Mammary epithelial cell (primary cell): ENCODE measurements around the gene HSF5.

Experiments
- EZH2 ChIP-seq: IDR thresholded peaks from 2 replicates; pipeline ENCODE4 v1.6.1; 2012; ENCODE audit warnings: low read length, inconsistent platforms, borderline replicate concordance
- TF ChIP-seq, protein P1 (sequence below), 2 donors: IDR thresholded peaks in 1 of 2; conservative IDR thresholded peaks in 1 of 2; 2 replicates each; pipeline ENCODE4 v1.5.1; 2011 to 2012; ENCODE audit warnings: inconsistent platforms in 2 of 2, low read length in 2 of 2, mild to moderate bottlenecking in 2 of 2, control low read depth in 1 of 2, low read depth in 1 of 2; ENCODE audit not compliant: insufficient read depth in 1 of 2; ENCODE audit errors: extremely low read depth in 1 of 2

- TF ChIP-seq, protein P1, sequence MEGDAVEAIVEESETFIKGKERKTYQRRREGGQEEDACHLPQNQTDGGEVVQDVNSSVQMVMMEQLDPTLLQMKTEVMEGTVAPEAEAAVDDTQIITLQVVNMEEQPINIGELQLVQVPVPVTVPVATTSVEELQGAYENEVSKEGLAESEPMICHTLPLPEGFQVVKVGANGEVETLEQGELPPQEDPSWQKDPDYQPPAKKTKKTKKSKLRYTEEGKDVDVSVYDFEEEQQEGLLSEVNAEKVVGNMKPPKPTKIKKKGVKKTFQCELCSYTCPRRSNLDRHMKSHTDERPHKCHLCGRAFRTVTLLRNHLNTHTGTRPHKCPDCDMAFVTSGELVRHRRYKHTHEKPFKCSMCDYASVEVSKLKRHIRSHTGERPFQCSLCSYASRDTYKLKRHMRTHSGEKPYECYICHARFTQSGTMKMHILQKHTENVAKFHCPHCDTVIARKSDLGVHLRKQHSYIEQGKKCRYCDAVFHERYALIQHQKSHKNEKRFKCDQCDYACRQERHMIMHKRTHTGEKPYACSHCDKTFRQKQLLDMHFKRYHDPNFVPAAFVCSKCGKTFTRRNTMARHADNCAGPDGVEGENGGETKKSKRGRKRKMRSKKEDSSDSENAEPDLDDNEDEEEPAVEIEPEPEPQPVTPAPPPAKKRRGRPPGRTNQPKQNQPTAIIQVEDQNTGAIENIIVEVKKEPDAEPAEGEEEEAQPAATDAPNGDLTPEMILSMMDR (conservative IDR thresholded peaks at IDR 0.05 in 1 of 2, IDR thresholded peaks at IDR 0.05 in 1 of 2; ENCODE audit: extremely low read depth in 1 of 2, insufficient read depth in 1 of 2, low read depth in 1 of 2, low read length in 2 of 2), result no peak
- TF ChIP-seq EZH2, result no peak
Measured at GRCh38 chr17:58517378-58517927, 29.2 kb upstream of the HSF5 start.
